DMS 273 treated with DMSO at 0.1 percent for 48 hours (cell line): ENCODE measurements around the gene RMND1.
"Not testable (repeated sequence)": the region's sequence is repeated elsewhere in the genome, so short reads cannot be mapped to it uniquely, and the experiment has no call there.

Experiments used
- DNase-seq: peaks from one replicate; lab custom pipeline; 2025; lab: John Stamatoyannopoulos, UW

The RMND1 gene

GRCh38 chr6:151451417-151451949 lies 443 bp downstream of the RMND1 start:
- DNase-seq, result no peak

- not testable (repeated sequence) for DNase-seq
Measured at GRCh38 chr6:151450928-151451327, 998 bp downstream of the RMND1 start.

GRCh38 chr6:151448623-151449022 lies 3.3 kb downstream of the RMND1 start:
- no peak for DNase-seq

- DNase-seq, result no peak
Measured at GRCh38 chr6:151447237-151447636, 4.7 kb downstream of the RMND1 start.

- no peak for DNase-seq
Measured at GRCh38 chr6:151445482-151445881, 6.4 kb downstream of the RMND1 start.

GRCh38 chr6:151443911-151444621 lies 7.9 kb downstream of the RMND1 start:
- no peak for DNase-seq

GRCh38 chr6:151443454-151443853 lies 8.5 kb downstream of the RMND1 start:
- no peak for DNase-seq

- DNase-seq, result no peak
Measured at GRCh38 chr6:151442371-151442770, 9.6 kb downstream of the RMND1 start.

- no peak for DNase-seq
Measured at GRCh38 chr6:151441390-151442166, 10.3 kb downstream of the RMND1 start.

GRCh38 chr6:151440930-151441329 lies 11.0 kb downstream of the RMND1 start:
- no peak for DNase-seq

- DNase-seq, result no peak
Measured at GRCh38 chr6:151440498-151440897, 11.4 kb downstream of the RMND1 start.

GRCh38 chr6:151437401-151437800 lies 14.5 kb downstream of the RMND1 start:
- DNase-seq, result no peak

- no peak for DNase-seq
Measured at GRCh38 chr6:151436802-151437201, 15.1 kb downstream of the RMND1 start.

- DNase-seq, result no peak
Measured at GRCh38 chr6:151436300-151436699, 15.6 kb downstream of the RMND1 start.

- DNase-seq, result no peak
Measured at GRCh38 chr6:151434369-151434768, 17.6 kb downstream of the RMND1 start.

GRCh38 chr6:151432651-151433050 lies 19.3 kb downstream of the RMND1 start:
- DNase-seq, result no peak

- no peak for DNase-seq
Measured at GRCh38 chr6:151431337-151431736, 20.6 kb downstream of the RMND1 start.

GRCh38 chr6:151430886-151431285 lies 21.0 kb downstream of the RMND1 start:
- no peak for DNase-seq

- DNase-seq, result no peak
Measured at GRCh38 chr6:151428093-151428735, 23.7 kb downstream of the RMND1 start.

GRCh38 chr6:151425561-151425960 lies 26.4 kb downstream of the RMND1 start:
- no peak for DNase-seq

GRCh38 chr6:151422981-151423380 lies 28.9 kb downstream of the RMND1 start:
- DNase-seq, result no peak

GRCh38 chr6:151417477-151417876 lies 34.4 kb downstream of the RMND1 start:
- DNase-seq, result no peak
